ENCODE data around the gene TSPAN13.

Gene TSPAN13

DNA sequence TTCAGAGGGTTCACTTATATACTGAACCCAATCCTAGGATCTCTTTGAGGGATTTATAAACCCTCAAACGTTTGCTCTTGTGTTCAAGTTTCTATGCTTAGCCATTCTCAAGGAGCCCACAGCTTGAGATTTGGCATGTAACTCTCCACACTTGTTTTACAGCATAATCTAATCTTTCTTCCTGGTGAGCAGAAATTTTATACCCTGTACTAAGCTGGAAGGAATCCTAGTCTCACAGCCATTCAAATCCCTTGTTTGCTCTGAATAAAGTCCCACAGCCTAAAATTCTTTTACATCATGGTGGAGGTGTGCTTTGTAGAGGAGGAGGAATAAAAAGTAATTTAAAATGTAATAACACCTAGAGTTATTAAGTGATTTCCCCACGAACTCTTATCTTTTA lies 56.6 kb downstream of the TSPAN13 start:
- FAIRE-seq (no peak), DNase-seq (ENCODE audit: insufficient read length, low spot score) (no peak)

DNA sequence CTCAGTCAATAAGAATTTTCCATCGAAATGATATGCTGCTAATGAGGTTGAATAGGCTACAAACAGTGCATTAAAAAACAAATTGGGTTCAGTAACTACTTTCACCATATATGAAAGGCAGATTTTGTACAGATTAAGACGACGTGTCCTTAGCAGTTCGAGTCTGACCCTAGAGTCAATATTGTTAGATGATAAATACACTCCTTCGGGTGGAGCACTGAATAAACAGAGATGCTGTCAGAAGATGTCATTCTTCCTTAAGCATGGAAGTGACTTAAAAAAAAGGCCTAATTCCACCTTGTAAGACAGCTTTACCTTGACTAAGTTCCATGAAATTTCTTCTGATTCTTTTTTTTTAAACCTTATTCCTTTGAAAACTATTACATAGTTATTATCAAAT lies 57.0 kb downstream of the TSPAN13 start:
- no peak for FAIRE-seq
- DNase-seq (ENCODE audit: insufficient read length, low spot score) = no peak

DNA sequence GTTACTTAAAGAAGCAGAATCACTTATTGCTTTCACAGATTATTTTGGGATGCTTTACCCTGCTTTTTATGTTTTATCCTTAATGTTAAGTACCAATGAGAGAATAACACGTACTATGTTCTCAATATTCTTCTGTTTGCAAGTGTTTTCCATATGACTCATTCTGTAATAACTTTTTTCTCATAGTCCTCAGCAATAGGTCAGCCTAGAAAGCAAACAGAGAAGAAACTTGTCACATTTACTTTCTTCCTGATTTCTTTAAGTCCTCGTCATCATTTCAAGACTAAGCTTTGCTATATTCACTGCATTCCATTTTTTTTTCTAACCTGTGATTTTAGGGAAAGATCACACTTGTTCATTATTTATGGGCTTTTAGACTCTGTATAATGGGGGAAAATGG lies 58.0 kb downstream of the TSPAN13 start:
- DNase-seq (ENCODE audit: insufficient read length, low spot score) (no peak), FAIRE-seq (no peak)

DNA sequence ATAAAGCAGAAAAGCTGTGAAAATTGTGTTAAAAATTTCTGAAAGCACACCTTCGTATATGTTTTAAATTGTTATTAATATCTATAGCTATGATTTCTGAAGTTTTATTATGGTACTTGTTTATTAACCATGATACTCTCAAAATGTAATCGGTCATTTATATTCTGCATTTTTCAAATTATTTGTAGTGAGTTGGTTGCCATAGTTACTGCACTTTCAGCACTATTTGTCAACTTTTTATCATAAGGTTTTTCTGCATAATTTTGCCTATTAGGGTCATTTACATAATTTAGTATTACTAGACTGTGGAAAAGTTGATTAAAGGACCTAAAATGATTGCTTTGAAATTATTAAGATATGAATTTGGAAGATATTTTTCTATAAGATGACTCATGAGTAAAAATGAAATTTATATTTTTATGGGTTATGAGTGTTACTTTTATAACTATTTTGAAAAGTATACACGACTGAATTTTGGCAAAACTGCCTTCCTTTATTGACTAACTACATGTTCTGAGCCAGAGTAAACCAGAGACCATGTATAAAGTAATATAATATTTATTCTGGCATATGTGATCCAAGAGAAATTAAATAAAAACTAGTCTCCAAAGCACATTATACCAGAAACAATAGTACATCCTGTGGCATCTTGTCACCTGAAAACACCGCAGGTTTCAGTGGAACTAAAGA lies 59.1 kb downstream of the TSPAN13 start:
- DNase-seq (ENCODE audit: insufficient read length, low spot score) = no peak
- no peak for FAIRE-seq

DNA sequence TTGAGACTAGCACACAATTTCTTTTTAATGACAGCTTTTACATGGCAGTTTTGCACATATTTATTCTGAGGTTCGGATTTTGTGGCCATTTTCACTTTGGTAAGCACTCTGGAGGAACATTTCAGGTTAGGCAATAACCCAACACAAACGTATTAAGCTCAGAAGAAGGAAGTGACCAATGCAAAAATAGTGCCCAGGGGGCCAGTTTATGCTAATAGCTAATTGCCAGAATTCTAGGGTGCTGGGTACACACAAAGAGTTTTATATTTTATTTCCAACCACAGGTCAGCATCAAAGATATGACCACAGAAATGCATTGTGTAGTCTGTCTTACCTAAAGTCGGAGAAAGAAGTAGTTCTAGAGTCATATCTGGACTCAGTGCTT lies 59.7 kb downstream of the TSPAN13 start:
- DNase-seq (ENCODE audit: insufficient read length, low spot score) = no peak
- no peak for FAIRE-seq

DNA sequence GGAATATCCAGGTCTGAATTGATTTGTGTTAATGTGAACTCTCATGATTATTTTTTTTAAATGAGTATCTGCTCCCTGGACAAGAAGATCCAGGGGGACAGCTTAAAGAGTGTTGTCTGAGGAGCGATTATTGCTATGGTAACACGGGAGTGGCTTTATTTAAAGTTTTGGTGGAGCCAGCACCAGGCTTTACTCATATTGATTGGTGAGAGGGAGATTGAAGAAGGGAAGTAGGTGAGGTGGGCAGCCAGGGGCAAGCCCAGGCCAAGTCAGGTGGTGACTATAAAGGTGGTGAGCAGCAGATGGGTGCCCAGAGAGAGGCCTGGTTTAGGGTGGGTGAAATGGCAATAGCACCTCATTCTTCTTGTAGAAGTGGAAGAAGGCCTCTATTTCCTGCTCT lies 61.4 kb downstream of the TSPAN13 start:
- FAIRE-seq (no peak), DNase-seq (ENCODE audit: insufficient read length, low spot score) (no peak)

DNA sequence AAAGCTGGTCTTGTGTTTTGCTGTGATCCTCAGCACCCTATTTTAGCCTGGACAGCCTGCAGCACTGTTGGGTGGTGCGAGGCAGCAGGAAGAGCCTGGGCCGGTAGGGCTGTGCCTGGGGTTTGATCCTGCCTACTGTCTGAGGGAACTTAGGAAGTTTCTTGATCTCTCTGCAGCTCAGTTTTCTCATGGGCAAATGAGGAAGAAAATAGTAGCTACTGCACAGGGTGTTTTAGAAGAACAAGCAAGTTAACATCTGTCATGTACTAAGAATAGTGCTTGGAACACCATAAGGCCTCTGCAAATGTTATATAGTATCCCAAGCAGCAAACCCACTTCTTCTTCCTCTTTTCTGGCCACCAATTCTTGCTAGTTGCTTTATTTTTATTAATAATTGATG lies 63.3 kb downstream of the TSPAN13 start:
- FAIRE-seq (no peak), DNase-seq (ENCODE audit: insufficient read length, low spot score) (no peak)

DNA sequence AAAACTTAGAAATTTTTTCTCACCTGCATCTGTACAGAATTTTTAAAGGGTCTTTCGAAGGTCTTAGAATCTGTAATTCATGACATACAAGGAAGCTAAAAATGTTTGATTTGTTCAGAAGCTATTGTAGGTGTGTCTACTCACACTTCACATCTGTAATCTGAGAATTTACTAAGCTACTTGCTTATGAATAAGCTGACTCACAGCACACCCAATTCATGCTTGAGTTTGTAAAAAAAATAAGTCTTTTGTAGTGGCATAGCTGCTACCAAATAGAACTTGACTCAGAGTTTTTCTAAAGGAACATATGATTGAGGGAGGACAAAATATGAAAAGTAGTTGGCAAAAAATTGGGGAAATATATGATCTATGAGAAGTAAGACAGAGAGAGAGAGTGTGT lies 64.0 kb downstream of the TSPAN13 start:
- FAIRE-seq = no peak
- DNase-seq (ENCODE audit: insufficient read length, low spot score) = no peak

DNA sequence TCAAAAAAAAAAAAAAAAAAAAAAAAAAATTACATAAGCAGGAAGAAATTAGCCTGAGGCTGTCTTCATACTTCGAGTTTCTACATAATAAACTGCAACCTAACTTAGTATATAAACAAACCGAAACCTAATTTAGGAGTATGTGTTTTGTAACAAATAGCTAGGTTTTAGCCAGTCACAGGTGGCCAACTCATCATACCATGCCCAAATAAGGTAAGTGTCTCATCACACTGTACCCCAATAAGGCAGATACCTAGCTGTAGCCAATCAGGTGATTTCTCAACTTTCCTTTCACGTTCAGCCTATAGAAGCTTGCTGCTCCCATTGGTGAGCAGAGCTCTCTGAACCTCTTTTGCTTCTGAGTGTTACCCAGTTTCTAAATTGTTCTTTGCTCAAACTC lies 65.2 kb downstream of the TSPAN13 start:
- FAIRE-seq (no peak), DNase-seq (ENCODE audit: insufficient read length, low spot score) (no peak)

DNA sequence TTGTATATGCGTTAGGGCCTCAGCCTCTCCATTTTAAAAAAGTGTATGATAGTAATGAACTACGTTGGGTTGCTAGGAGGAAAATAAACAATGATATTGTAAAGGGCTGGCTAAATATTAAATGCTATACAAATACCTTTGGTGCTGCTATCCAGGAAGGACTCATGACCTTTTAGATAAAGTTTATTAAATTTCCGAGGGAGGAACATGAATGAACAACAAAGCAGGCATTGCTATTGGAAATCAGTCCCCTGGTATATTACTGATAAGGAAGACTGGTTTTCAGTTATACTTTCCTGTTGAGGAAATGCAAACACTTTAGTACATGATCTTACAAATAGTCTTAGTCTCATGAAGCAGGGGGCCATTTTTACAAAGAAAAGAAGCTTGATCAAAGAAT lies 68.5 kb downstream of the TSPAN13 start:
- FAIRE-seq (no peak), DNase-seq (ENCODE audit: insufficient read length, low spot score) (no peak)

DNA sequence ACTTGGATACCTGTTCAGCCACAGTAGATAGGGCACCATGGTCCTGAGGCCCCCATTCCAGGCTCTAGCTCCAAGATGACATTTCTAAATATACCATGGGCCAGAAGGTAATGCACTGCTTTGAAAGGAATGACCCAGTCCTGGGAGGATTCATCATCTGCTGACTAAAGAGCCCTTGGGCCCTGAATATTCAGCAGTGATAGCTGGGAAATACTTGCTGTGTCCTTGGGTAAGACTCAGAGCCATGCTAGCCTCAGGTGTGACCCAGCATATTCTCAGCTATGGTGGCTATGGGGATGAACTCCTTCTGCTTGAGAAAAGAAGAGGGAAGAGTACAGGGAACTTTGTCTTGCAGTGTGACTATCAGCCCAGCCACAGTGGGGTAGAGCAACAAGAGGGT lies 72.5 kb downstream of the TSPAN13 start:
- DNase-seq (ENCODE audit: insufficient read length, low spot score) = no peak
- FAIRE-seq = no peak

DNA sequence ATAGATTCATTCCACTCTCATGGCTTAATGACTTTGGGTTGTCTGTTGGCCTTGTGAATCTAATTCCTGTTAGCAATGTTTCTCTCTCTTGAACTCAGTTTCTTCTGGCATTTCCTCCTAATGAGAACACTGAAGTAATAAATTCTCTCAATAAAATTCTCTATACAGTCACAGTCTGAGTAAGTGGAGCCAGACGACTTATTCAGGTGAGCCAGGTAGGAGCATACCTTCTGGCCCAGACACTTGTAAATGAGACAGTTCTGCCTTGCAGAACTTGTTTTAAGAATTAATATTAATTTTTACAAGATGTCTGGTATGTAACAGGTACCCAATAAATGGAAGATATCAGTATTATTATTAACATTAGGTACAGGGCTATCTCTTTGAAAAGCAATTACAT lies 79.8 kb downstream of the TSPAN13 start:
- FAIRE-seq (no peak), DNase-seq (ENCODE audit: insufficient read length, low spot score) (no peak)
